Natural killer cell (primary cell): ENCODE results near the gene ERMP1. TPM values are rescaled to one million over a fixed set of nuclear protein-coding genes. Genes with fewer than 3 reads are reported as not detected.
A peak's percentile ranks its signal among the peaks of the same experiment; 100 is the strongest.

ENCODE experiments used
- ATAC-seq, 3 donors: fragments of 150-1000 bp in 2 of 3; fragments of 200-7000 bp in 1 of 3; cut with Tn5 transposase; 1 replicate in 1 of 3; 2 replicates in 2 of 3; pipeline ENCODE4 v1.10.0; 2021; ENCODE audit warnings: mild to moderate bottlenecking in 2 of 3, moderate library complexity in 2 of 3
- DNase-seq, 2 donors: peaks; one replicate each; pipeline versions ENCODE4 v3.0.0 to v3.0.0-alpha.2; 2013 to 2021; ENCODE audit warnings: mixed read lengths in 1 of 2
- H3K27ac ChIP-seq: one replicate; pipeline ENCODE4 v1.5.1; 2013; ENCODE audit warnings: mild to moderate bottlenecking, low read length
- H3K27me3 ChIP-seq: one replicate; pipeline ENCODE4 v1.6.1; 2013; ENCODE audit warnings: low read length; ENCODE audit not compliant: control insufficient read depth, insufficient read depth
- H3K36me3 ChIP-seq: one replicate; pipeline ENCODE4 v1.6.1; 2013; ENCODE audit warnings: low read length; ENCODE audit not compliant: control insufficient read depth, insufficient read depth
- H3K4me1 ChIP-seq: one replicate; pipeline ENCODE4 v1.6.1; 2013; ENCODE audit warnings: low read length; ENCODE audit not compliant: control insufficient read depth, insufficient read depth
- H3K4me3 ChIP-seq: one replicate; pipeline ENCODE4 v1.5.1; 2013; ENCODE audit warnings: low read length
- H3K9me3 ChIP-seq: one replicate; pipeline ENCODE4 v1.6.1; 2013; ENCODE audit warnings: low read length; ENCODE audit not compliant: control insufficient read depth, insufficient read depth
- H3K27ac Mint-ChIP-seq, 2 donors: one replicate each; pipeline ENCODE4 v1.8.0; 2022; ENCODE audit warnings: mild to moderate bottlenecking in 2 of 2, mixed read lengths in 2 of 2, moderate library complexity in 1 of 2
- H3K27me3 Mint-ChIP-seq, 2 donors: one replicate each; pipeline ENCODE4 v1.8.0; 2022; ENCODE audit warnings: low read depth in 2 of 2, mixed read lengths in 2 of 2
- H3K36me3 Mint-ChIP-seq: one replicate; pipeline ENCODE4 v1.8.0; 2022; ENCODE audit warnings: mixed read lengths
- H3K4me1 Mint-ChIP-seq, 2 donors: one replicate each; pipeline ENCODE4 v1.8.0; 2022; ENCODE audit warnings: mixed read lengths in 2 of 2
- H3K4me3 Mint-ChIP-seq: one replicate; pipeline ENCODE4 v1.8.0; 2022; ENCODE audit warnings: mild to moderate bottlenecking, moderate library complexity, mixed read lengths
- H3K9me3 Mint-ChIP-seq, 2 donors: one replicate each; pipeline ENCODE4 v1.8.0; 2022; ENCODE audit warnings: mixed read lengths in 2 of 2
- WGBS: methylation state at CpG from one replicate; pipeline ENCODE4 v1.1.7; 2013; ENCODE audit warnings: missing lambda C conversion rate; ENCODE audit not compliant: insufficient coverage; 5-methylcytosine and 5-hydroxymethylcytosine counted together
- intact Hi-C: fragments of 100-400 bp; cut with micrococcal nuclease; formaldehyde crosslinking; loops from one replicate; pipeline ENCODE4 v1.14.2; 2022
- total RNA-seq, 4 donors: library from RNA; stranded (reverse); fragments of 120-200 nt in 1 of 4; gene quantifications; one replicate each; pipeline versions ENCODE4 v1.2.3 to v1.2.4, GENCODE V29; 2013 to 2022
- TF ChIP-seq, protein P1 (sequence below): fragments of 200-600 bp; IDR thresholded peaks from one replicate; pipeline ENCODE4 v1.8.0; 2022; ENCODE audit warnings: antibody characterized with exemption

Gene ERMP1
- total RNA-seq, 3 donors from 2014 or later (not counting 1 experiment from before 2014, with no cell fraction given): 24.7 to 52.0 (median 29.3) TPM

DNA sequence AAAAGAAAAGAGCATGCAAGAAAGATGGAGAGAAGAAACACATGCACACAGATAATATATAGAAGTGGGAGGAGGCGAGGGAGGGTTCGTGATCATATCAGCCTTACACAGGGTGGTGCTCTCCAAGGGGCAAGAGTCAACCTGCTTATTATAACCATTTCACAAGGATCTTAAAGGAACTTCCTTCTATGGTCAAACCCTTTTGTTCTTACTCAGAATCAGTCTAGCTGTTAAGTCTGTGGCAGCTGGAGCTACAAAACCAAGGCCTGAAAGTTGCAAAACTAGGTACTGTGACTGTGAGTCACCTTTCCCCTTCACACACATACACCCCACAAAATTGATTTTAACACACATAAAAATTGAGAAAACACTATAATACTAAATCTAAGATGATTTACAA lies 18.5 kb upstream of the ERMP1 start:
- peak overlapping the region; percentile 85 to 93 for H3K27ac Mint-ChIP-seq
- no peaks in the 10 kb centered on the region for H3K27me3 Mint-ChIP-seq
- Histone ChIP-seq H3K9me3 (no peaks in the 10 kb centered on the region), H3K4me3 (no peak overlapping the region), H3K4me1 (peaks cover 56% of the 10 kb centered on the region), H3K27ac (peak overlapping the region; percentile 29), H3K36me3 (no peaks in the 10 kb centered on the region), H3K27me3 (no peaks in the 10 kb centered on the region)
- TF ChIP-seq, protein P1, sequence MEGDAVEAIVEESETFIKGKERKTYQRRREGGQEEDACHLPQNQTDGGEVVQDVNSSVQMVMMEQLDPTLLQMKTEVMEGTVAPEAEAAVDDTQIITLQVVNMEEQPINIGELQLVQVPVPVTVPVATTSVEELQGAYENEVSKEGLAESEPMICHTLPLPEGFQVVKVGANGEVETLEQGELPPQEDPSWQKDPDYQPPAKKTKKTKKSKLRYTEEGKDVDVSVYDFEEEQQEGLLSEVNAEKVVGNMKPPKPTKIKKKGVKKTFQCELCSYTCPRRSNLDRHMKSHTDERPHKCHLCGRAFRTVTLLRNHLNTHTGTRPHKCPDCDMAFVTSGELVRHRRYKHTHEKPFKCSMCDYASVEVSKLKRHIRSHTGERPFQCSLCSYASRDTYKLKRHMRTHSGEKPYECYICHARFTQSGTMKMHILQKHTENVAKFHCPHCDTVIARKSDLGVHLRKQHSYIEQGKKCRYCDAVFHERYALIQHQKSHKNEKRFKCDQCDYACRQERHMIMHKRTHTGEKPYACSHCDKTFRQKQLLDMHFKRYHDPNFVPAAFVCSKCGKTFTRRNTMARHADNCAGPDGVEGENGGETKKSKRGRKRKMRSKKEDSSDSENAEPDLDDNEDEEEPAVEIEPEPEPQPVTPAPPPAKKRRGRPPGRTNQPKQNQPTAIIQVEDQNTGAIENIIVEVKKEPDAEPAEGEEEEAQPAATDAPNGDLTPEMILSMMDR: no peak
- peaks cover 68 to 77% of the 10 kb centered on the region in 2 donors for H3K4me1 Mint-ChIP-seq
- ATAC-seq (peak; percentile 90 to 92 (median 91)), DNase-seq (peak in 1 of 2 donors; percentile 52)
- no peaks in the 10 kb centered on the region for H3K36me3 Mint-ChIP-seq
- H3K9me3 Mint-ChIP-seq: no peaks in the 10 kb centered on the region
- 20% methylated on average over 2 of the region's 2 CpGs for WGBS
- intact Hi-C loops: loop anchor here (1.0 to 2.0 kb wide), 2 partner anchors 9 to 19 kb away; partner anchors contain the start of gene ERMP1
- H3K4me3 Mint-ChIP-seq: peak overlapping the region; percentile 71

DNA sequence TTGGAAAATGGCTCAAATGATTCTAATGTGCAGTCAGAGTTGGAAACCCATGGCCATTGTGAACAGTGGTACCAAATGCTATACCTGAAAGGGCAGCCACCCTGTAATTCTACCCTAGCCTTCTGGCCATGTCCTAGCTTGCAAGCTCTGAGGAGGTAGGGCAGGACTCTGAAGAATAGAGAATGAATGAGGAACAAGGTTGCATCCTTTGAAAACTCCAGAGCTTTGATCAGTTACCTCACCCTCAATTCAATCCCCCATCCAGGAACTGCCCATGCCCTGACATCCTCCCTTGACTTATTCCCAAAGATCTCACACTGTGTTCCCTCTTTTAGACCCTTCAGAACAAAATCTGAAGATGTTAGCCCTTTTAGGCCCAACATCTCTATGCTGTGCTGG lies 17.8 kb upstream of the ERMP1 start:
- Mint-ChIP-seq H3K9me3 (no peaks in the 10 kb centered on the region), H3K4me3 (peak overlapping the region; percentile 71), H3K27ac (peak overlapping the region; percentile 85 to 93), H3K4me1 (peaks cover 76 to 84% of the 10 kb centered on the region in 2 donors), H3K36me3 (no peaks in the 10 kb centered on the region), H3K27me3 (no peaks in the 10 kb centered on the region)
- H3K36me3 ChIP-seq: no peaks in the 10 kb centered on the region
- TF ChIP-seq, protein P1: no peak
- H3K4me1 ChIP-seq: peaks cover 62% of the 10 kb centered on the region
- no peaks in the 10 kb centered on the region for H3K9me3 ChIP-seq
- H3K27ac ChIP-seq: peak overlapping the region; percentile 29
- no peak for ATAC-seq
- no peak for DNase-seq
- H3K27me3 ChIP-seq: no peaks in the 10 kb centered on the region
- intact Hi-C loops: loop anchor here (1.0 to 2.0 kb wide), 2 partner anchors 8 to 18 kb away; partner anchors contain the start of gene ERMP1
- H3K4me3 ChIP-seq: no peak overlapping the region

GRCh38 chr9:5848372-5848882 lies 15.5 kb upstream of the ERMP1 start:
- Mint-ChIP-seq H3K4me3 (peak overlapping the region; percentile 38), H3K9me3 (no peaks in the 10 kb centered on the region), H3K27me3 (no peaks in the 10 kb centered on the region), H3K4me1 (peaks cover 90 to 93% of the 10 kb centered on the region in 2 donors), H3K36me3 (no peaks in the 10 kb centered on the region), H3K27ac (peak overlapping the region; percentile 85 to 93)
- WGBS: 100% methylated on average over 3 of the region's 3 CpGs
- DNase-seq (no peak), ATAC-seq (no peak)
- no peaks in the 10 kb centered on the region for H3K36me3 ChIP-seq
- H3K4me1 ChIP-seq: peaks cover 75% of the 10 kb centered on the region
- no peaks in the 10 kb centered on the region for H3K9me3 ChIP-seq
- no peaks in the 10 kb centered on the region for H3K27me3 ChIP-seq
- intact Hi-C loops: loop anchor here (10.0 kb wide), 1 partner anchor 566 kb away; the partner anchor contains the start of gene UHRF2
- TF ChIP-seq, protein P1: no peak
- no peak overlapping the region for H3K27ac ChIP-seq
- no peak overlapping the region for H3K4me3 ChIP-seq

- no peaks in the 10 kb centered on the region for H3K27me3 ChIP-seq
- DNase-seq (no peak), ATAC-seq (no peak)
- Mint-ChIP-seq H3K27ac (peak overlapping the region in 1 of 2 donors; percentile 91), H3K36me3 (no peaks in the 10 kb centered on the region), H3K27me3 (no peaks in the 10 kb centered on the region), H3K4me3 (no peak overlapping the region), H3K9me3 (no peaks in the 10 kb centered on the region), H3K4me1 (peaks cover 91 to 93% of the 10 kb centered on the region in 2 donors)
- H3K27ac ChIP-seq: no peak overlapping the region
- intact Hi-C loops: loop anchor here (10.0 kb wide), 1 partner anchor 568 kb away; the partner anchor contains the start of gene UHRF2
- TF ChIP-seq, protein P1: no peak
- no peaks in the 10 kb centered on the region for H3K36me3 ChIP-seq
- WGBS: 97% methylated on average over 3 of the region's 4 CpGs
- peaks cover 80% of the 10 kb centered on the region for H3K4me1 ChIP-seq
- peaks cover 5% of the 10 kb centered on the region for H3K9me3 ChIP-seq
- no peak overlapping the region for H3K4me3 ChIP-seq
Observed at GRCh38 chr9:5846501-5846921, 13.6 kb upstream of the ERMP1 start.
